Stimulated activated CD4-positive, alpha-beta T cell treated with anti-CD3 and anti-CD28 coated beads, TNF-alpha, amount 100 ng/mL, for 1 hour (primary cell): ENCODE measurements around the gene SENP7.
A peak's percentile ranks its signal among the peaks of the same experiment; 100 is the strongest.
"Not testable (repeated sequence)": the region's sequence is repeated elsewhere in the genome, so short reads cannot be mapped to it uniquely, and the experiment has no call there.

Experiments
- DNase-seq, 3 donors: peaks; one replicate each; pipeline ENCODE4 v3.0.0-alpha.2; 2020; ENCODE audit warnings: low read depth in 3 of 3, low spot score in 1 of 3

SENP7 gene

GRCh38 chr3:101512646-101513418, at the start of gene SENP7:
TSS of gene SENP7 (minus strand) at chr3:101513212. CDS start at chr3:101513130, 82 bp downstream.
- peak; percentile 55 to 60 (median 58) for DNase-seq

- peak; percentile 77 to 85 (median 78) for DNase-seq
Observed at GRCh38 chr3:101561630-101562328, 48.8 kb upstream of the SENP7 start, which contains the start of gene TRMT10C. TSS of gene TRMT10C (plus strand) at chr3:101561868. CDS start at chr3:101564782, 2,914 bp downstream.

- no peak for DNase-seq
Observed at GRCh38 chr3:101556064-101556463, 43.1 kb upstream of the SENP7 start.

GRCh38 chr3:101553381-101553780, 40.4 kb upstream of the SENP7 start:
- DNase-seq = not testable (repeated sequence)

- DNase-seq = not testable (repeated sequence)
Observed at GRCh38 chr3:101551359-101552081, 38.5 kb upstream of the SENP7 start.

GRCh38 chr3:101549473-101549872, 36.5 kb upstream of the SENP7 start:
- no peak for DNase-seq

- DNase-seq = no peak
Observed at GRCh38 chr3:101548527-101549105, 35.6 kb upstream of the SENP7 start.

GRCh38 chr3:101544161-101544850, 31.3 kb upstream of the SENP7 start:
- no peak for DNase-seq

- no peak for DNase-seq
Observed at GRCh38 chr3:101542957-101543356, 29.9 kb upstream of the SENP7 start.

- DNase-seq = not testable (repeated sequence)
Observed at GRCh38 chr3:101536955-101537354, 23.9 kb upstream of the SENP7 start.

- no peak for DNase-seq
Observed at GRCh38 chr3:101536266-101536665, 23.3 kb upstream of the SENP7 start.

- DNase-seq = no peak
Observed at GRCh38 chr3:101535221-101535620, 22.2 kb upstream of the SENP7 start.

GRCh38 chr3:101533603-101533968, 20.6 kb upstream of the SENP7 start:
- no peak for DNase-seq

- no peak for DNase-seq
Observed at GRCh38 chr3:101532783-101533602, 20.0 kb upstream of the SENP7 start.

- DNase-seq = no peak
Observed at GRCh38 chr3:101531473-101532086, 18.6 kb upstream of the SENP7 start.

GRCh38 chr3:101530686-101531047, 17.7 kb upstream of the SENP7 start:
- no peak for DNase-seq

- DNase-seq = no peak
Observed at GRCh38 chr3:101529816-101530685, 17.0 kb upstream of the SENP7 start.

GRCh38 chr3:101527906-101528305, 14.9 kb upstream of the SENP7 start:
- DNase-seq = no peak

GRCh38 chr3:101527441-101527840, 14.4 kb upstream of the SENP7 start:
- DNase-seq = no peak
